Measurements from ENCODE around the gene LRRTM4. TPM values are rescaled to one million over a fixed set of nuclear protein-coding genes. Genes with fewer than 3 reads are reported as not detected.
A peak's percentile ranks its signal among the peaks of the same experiment; 100 is the strongest.

Gene LRRTM4
- total RNA-seq, 1 experiment from 2014 or later = 9.4 TPM

GRCh38 chr2:77102927-77103326 is 419.2 kb downstream of the LRRTM4 start (continued):
- TF ChIP-seq, protein P1, sequence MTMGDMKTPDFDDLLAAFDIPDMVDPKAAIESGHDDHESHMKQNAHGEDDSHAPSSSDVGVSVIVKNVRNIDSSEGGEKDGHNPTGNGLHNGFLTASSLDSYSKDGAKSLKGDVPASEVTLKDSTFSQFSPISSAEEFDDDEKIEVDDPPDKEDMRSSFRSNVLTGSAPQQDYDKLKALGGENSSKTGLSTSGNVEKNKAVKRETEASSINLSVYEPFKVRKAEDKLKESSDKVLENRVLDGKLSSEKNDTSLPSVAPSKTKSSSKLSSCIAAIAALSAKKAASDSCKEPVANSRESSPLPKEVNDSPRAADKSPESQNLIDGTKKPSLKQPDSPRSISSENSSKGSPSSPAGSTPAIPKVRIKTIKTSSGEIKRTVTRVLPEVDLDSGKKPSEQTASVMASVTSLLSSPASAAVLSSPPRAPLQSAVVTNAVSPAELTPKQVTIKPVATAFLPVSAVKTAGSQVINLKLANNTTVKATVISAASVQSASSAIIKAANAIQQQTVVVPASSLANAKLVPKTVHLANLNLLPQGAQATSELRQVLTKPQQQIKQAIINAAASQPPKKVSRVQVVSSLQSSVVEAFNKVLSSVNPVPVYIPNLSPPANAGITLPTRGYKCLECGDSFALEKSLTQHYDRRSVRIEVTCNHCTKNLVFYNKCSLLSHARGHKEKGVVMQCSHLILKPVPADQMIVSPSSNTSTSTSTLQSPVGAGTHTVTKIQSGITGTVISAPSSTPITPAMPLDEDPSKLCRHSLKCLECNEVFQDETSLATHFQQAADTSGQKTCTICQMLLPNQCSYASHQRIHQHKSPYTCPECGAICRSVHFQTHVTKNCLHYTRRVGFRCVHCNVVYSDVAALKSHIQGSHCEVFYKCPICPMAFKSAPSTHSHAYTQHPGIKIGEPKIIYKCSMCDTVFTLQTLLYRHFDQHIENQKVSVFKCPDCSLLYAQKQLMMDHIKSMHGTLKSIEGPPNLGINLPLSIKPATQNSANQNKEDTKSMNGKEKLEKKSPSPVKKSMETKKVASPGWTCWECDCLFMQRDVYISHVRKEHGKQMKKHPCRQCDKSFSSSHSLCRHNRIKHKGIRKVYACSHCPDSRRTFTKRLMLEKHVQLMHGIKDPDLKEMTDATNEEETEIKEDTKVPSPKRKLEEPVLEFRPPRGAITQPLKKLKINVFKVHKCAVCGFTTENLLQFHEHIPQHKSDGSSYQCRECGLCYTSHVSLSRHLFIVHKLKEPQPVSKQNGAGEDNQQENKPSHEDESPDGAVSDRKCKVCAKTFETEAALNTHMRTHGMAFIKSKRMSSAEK (CRISPR knock-in tag; IDR thresholded peaks at IDR 0.05; ENCODE audit: borderline replicate concordance) = 0 out of 2 replicates have a peak, but pooled peaks have one; percentile 6
- TF ChIP-seq TCF7 (CRISPR knock-in tag; IDR thresholded peaks at IDR 0.05; ENCODE audit: low read depth) = no peak
- no peak for TF ChIP-seq ZBTB21 (CRISPR knock-in tag; IDR thresholded peaks at IDR 0.05; ENCODE audit: borderline replicate concordance)
- TF ChIP-seq JUN (CRISPR knock-in tag; IDR thresholded peaks at IDR 0.05) = no peak
- no peak for TF ChIP-seq FOXK1 (CRISPR knock-in tag; IDR thresholded peaks at IDR 0.05)
- TF ChIP-seq ATF6 (CRISPR knock-in tag; IDR thresholded peaks at IDR 0.05) = no peak
- TF ChIP-seq, protein P2, sequence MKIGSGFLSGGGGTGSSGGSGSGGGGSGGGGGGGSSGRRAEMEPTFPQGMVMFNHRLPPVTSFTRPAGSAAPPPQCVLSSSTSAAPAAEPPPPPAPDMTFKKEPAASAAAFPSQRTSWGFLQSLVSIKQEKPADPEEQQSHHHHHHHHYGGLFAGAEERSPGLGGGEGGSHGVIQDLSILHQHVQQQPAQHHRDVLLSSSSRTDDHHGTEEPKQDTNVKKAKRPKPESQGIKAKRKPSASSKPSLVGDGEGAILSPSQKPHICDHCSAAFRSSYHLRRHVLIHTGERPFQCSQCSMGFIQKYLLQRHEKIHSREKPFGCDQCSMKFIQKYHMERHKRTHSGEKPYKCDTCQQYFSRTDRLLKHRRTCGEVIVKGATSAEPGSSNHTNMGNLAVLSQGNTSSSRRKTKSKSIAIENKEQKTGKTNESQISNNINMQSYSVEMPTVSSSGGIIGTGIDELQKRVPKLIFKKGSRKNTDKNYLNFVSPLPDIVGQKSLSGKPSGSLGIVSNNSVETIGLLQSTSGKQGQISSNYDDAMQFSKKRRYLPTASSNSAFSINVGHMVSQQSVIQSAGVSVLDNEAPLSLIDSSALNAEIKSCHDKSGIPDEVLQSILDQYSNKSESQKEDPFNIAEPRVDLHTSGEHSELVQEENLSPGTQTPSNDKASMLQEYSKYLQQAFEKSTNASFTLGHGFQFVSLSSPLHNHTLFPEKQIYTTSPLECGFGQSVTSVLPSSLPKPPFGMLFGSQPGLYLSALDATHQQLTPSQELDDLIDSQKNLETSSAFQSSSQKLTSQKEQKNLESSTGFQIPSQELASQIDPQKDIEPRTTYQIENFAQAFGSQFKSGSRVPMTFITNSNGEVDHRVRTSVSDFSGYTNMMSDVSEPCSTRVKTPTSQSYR (CRISPR knock-in tag; IDR thresholded peaks at IDR 0.05) = no peak
- no peak for TF ChIP-seq CDX4 (CRISPR knock-in tag; IDR thresholded peaks at IDR 0.05; ENCODE audit: borderline replicate concordance)
- no peak for TF ChIP-seq NR1H2 (CRISPR knock-in tag; IDR thresholded peaks at IDR 0.05)
- TF ChIP-seq, protein P3, sequence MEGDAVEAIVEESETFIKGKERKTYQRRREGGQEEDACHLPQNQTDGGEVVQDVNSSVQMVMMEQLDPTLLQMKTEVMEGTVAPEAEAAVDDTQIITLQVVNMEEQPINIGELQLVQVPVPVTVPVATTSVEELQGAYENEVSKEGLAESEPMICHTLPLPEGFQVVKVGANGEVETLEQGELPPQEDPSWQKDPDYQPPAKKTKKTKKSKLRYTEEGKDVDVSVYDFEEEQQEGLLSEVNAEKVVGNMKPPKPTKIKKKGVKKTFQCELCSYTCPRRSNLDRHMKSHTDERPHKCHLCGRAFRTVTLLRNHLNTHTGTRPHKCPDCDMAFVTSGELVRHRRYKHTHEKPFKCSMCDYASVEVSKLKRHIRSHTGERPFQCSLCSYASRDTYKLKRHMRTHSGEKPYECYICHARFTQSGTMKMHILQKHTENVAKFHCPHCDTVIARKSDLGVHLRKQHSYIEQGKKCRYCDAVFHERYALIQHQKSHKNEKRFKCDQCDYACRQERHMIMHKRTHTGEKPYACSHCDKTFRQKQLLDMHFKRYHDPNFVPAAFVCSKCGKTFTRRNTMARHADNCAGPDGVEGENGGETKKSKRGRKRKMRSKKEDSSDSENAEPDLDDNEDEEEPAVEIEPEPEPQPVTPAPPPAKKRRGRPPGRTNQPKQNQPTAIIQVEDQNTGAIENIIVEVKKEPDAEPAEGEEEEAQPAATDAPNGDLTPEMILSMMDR (IDR thresholded peaks at IDR 0.05) = no peak
- TF ChIP-seq E2F4 (CRISPR knock-in tag; IDR thresholded peaks at IDR 0.05; ENCODE audit: borderline replicate concordance, low read depth) = no peak
- TF ChIP-seq ZMAT4 (CRISPR knock-in tag; IDR thresholded peaks at IDR 0.05) = no peak
- TF ChIP-seq, protein P4, sequence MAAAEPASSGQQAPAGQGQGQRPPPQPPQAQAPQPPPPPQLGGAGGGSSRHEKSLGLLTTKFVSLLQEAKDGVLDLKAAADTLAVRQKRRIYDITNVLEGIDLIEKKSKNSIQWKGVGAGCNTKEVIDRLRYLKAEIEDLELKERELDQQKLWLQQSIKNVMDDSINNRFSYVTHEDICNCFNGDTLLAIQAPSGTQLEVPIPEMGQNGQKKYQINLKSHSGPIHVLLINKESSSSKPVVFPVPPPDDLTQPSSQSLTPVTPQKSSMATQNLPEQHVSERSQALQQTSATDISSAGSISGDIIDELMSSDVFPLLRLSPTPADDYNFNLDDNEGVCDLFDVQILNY (CRISPR knock-in tag; IDR thresholded peaks at IDR 0.05) = no peak
- no peak for TF ChIP-seq NFE2L1 (CRISPR knock-in tag; IDR thresholded peaks at IDR 0.05)
- no peak for TF ChIP-seq SMAD3 (CRISPR knock-in tag; IDR thresholded peaks at IDR 0.05; ENCODE audit: borderline replicate concordance)
- TF ChIP-seq ZNF232 (CRISPR knock-in tag; IDR thresholded peaks at IDR 0.05) = no peak
- TF ChIP-seq CBFB (CRISPR knock-in tag; IDR thresholded peaks at IDR 0.05; ENCODE audit: low read depth) = no peak
- no peak for TF ChIP-seq KAT7 (CRISPR knock-in tag; IDR thresholded peaks at IDR 0.05; ENCODE audit: borderline replicate concordance)
- TF ChIP-seq ZNF396 (CRISPR knock-in tag; IDR thresholded peaks at IDR 0.05; ENCODE audit: borderline replicate concordance) = no peak
- TF ChIP-seq GTF2I (CRISPR knock-in tag; conservative IDR thresholded peaks at IDR 0.05) = no peak
- no peak for TF ChIP-seq OVOL2 (CRISPR knock-in tag; IDR thresholded peaks at IDR 0.05; ENCODE audit: borderline replicate concordance)
- no peak for TF ChIP-seq ELF4 (CRISPR knock-in tag; IDR thresholded peaks at IDR 0.05; ENCODE audit: low read depth)
- peak; percentile 78 for TF ChIP-seq EMX1 (CRISPR knock-in tag; IDR thresholded peaks at IDR 0.05)
- no peak for TF ChIP-seq TP53 (CRISPR knock-in tag; IDR thresholded peaks at IDR 0.05)

Measured in WTC11 (cell line).